GM12874 (cell line): ENCODE results near the gene STUM.

Source experiments
- CTCF ChIP-seq: IDR thresholded peaks from 2 replicates; pipeline ENCODE4 v1.5.1; 2011; ENCODE audit warnings: low read depth, mild to moderate bottlenecking, control low read depth, low read length, moderate library complexity; ENCODE audit not compliant: insufficient read depth

STUM gene

GRCh38 chr1:226574044-226574443 is 25.5 kb downstream of the STUM start:
- no peak for TF ChIP-seq CTCF

GRCh38 chr1:226574591-226575435 is 26.2 kb downstream of the STUM start:
- TF ChIP-seq CTCF, result no peak

- no peak for TF ChIP-seq CTCF
Observed at GRCh38 chr1:226575436-226575720, 26.8 kb downstream of the STUM start.

GRCh38 chr1:226575739-226576378 is 27.3 kb downstream of the STUM start:
- TF ChIP-seq CTCF, result no peak

GRCh38 chr1:226576601-226577000 is 28.0 kb downstream of the STUM start:
- no peak for TF ChIP-seq CTCF

GRCh38 chr1:226577401-226578180 is 29.0 kb downstream of the STUM start:
- TF ChIP-seq CTCF, result no peak

GRCh38 chr1:226578946-226579578 is 30.5 kb downstream of the STUM start:
- no peak for TF ChIP-seq CTCF
